H9 (cell line): Measurements from ENCODE around the gene MESD. TPM values are rescaled to one million over a fixed set of nuclear protein-coding genes. Genes with fewer than 3 reads are reported as not detected.

Experiments used
- DNase-seq: peaks from one replicate; pipeline ENCODE4 v3.0.0-alpha.2; 2017
- H2AFZ ChIP-seq: one replicate; pipeline ENCODE4 v1.6.1; 2013; ENCODE audit warnings: mild to moderate bottlenecking, low read length, control low read depth, moderate library complexity
- H2AK5ac ChIP-seq: 2 replicates; pipeline ENCODE4 v1.6.1; 2013; ENCODE audit warnings: low read length, control low read depth, mixed read lengths; ENCODE audit not compliant: insufficient read length
- H2BK120ac ChIP-seq: one replicate; pipeline ENCODE4 v1.6.1; 2013; ENCODE audit warnings: low read depth, mild to moderate bottlenecking, low read length, control low read depth, inconsistent platforms; ENCODE audit not compliant: poor library complexity, severe bottlenecking
- H2BK12ac ChIP-seq: 2 replicates; pipeline ENCODE4 v1.6.1; 2013; ENCODE audit warnings: low read length, control low read depth, mixed read lengths, low read depth; ENCODE audit not compliant: insufficient read length
- H2BK15ac ChIP-seq: 2 replicates; pipeline ENCODE4 v1.6.1; 2013; ENCODE audit warnings: low read depth, low read length, control low read depth
- H2BK20ac ChIP-seq: one replicate; pipeline ENCODE4 v1.6.1; 2013; ENCODE audit warnings: low read depth, mild to moderate bottlenecking, low read length, control low read depth, inconsistent platforms; ENCODE audit not compliant: poor library complexity, severe bottlenecking
- H2BK5ac ChIP-seq: 2 replicates; pipeline ENCODE4 v1.6.1; 2013; ENCODE audit warnings: low read length, control low read depth, mixed read lengths; ENCODE audit not compliant: insufficient read length
- H3K14ac ChIP-seq: 2 replicates; pipeline ENCODE4 v1.6.1; 2013; ENCODE audit warnings: low read length, control low read depth; ENCODE audit not compliant: insufficient read depth
- H3K18ac ChIP-seq: 2 replicates; pipeline ENCODE4 v1.6.1; 2013; ENCODE audit warnings: low read depth, mild to moderate bottlenecking, mixed read lengths, low read length, control low read depth; ENCODE audit not compliant: insufficient read length
- H3K23ac ChIP-seq: 2 replicates; pipeline ENCODE4 v1.6.1; 2013; ENCODE audit warnings: low read length, control low read depth, mixed read lengths, low read depth; ENCODE audit not compliant: insufficient read length
- H3K23me2 ChIP-seq: 2 replicates; pipeline ENCODE4 v1.6.1; 2013; ENCODE audit warnings: low read depth, mild to moderate bottlenecking, mixed read lengths, low read length, control low read depth; ENCODE audit not compliant: insufficient read length, poor library complexity, severe bottlenecking
- H3K27ac ChIP-seq: 2 replicates; pipeline ENCODE4 v1.5.1; 2013; ENCODE audit warnings: low read length, control low read depth, mixed read lengths, low read depth; ENCODE audit not compliant: insufficient read length
- H3K27me3 ChIP-seq: 2 replicates; pipeline ENCODE4 v1.6.1; 2013; ENCODE audit warnings: low read length, control low read depth, inconsistent platforms; ENCODE audit not compliant: insufficient read depth
- H3K4ac ChIP-seq: 2 replicates; pipeline ENCODE4 v1.6.1; 2013; ENCODE audit warnings: low read depth, mild to moderate bottlenecking, control low read depth, inconsistent platforms, low read length, moderate library complexity
- H3K4me1 ChIP-seq: 2 replicates; pipeline ENCODE4 v1.6.1; 2013; ENCODE audit warnings: low read length, control low read depth, inconsistent platforms; ENCODE audit not compliant: insufficient read depth
- H3K4me2 ChIP-seq: 2 replicates; pipeline ENCODE4 v1.6.1; 2013; ENCODE audit warnings: low read length, control low read depth, mixed read lengths; ENCODE audit not compliant: insufficient read length, insufficient read depth
- H3K56ac ChIP-seq: 2 replicates; pipeline ENCODE4 v1.6.1; 2013; ENCODE audit warnings: low read depth, mild to moderate bottlenecking, mixed read lengths, low read length, control low read depth; ENCODE audit not compliant: insufficient read length
- H3K79me1 ChIP-seq: 2 replicates; pipeline ENCODE4 v1.6.1; 2013; ENCODE audit warnings: low read depth, mild to moderate bottlenecking, moderate library complexity, low read length, control low read depth, inconsistent platforms; ENCODE audit not compliant: insufficient read depth, poor library complexity, severe bottlenecking
- H3K79me2 ChIP-seq: 2 replicates; pipeline ENCODE4 v1.6.1; 2013; ENCODE audit warnings: low read length, control low read depth, inconsistent platforms; ENCODE audit not compliant: insufficient read depth
- H3K9ac ChIP-seq: 2 replicates; pipeline ENCODE4 v1.6.1; 2013; ENCODE audit warnings: low read length, control low read depth, mixed read lengths; ENCODE audit not compliant: insufficient read length; ENCODE audit errors: extremely low read depth
- H3K9me3 ChIP-seq: one replicate; pipeline ENCODE4 v1.6.1; 2013; ENCODE audit warnings: low read depth, low read length, inconsistent platforms; ENCODE audit not compliant: control insufficient read depth
- H3T11ph ChIP-seq: one replicate; pipeline ENCODE4 v1.6.1; 2013; ENCODE audit warnings: mild to moderate bottlenecking, low read length, control low read depth, inconsistent platforms
- H4K20me1 ChIP-seq: one replicate; pipeline ENCODE4 v1.6.1; 2013; ENCODE audit not compliant: control insufficient read depth, insufficient read length, insufficient read depth
- H4K5ac ChIP-seq: 2 replicates; pipeline ENCODE4 v1.6.1; 2013; ENCODE audit warnings: low read depth, mild to moderate bottlenecking, mixed read lengths, low read length, control low read depth; ENCODE audit not compliant: insufficient read length
- H4K8ac ChIP-seq: replicated peaks from 2 replicates; pipeline ENCODE4 v1.6.1; 2013; ENCODE audit warnings: low read length, control low read depth, mixed read lengths, low read depth; ENCODE audit not compliant: insufficient read length
- H4K91ac ChIP-seq: 2 replicates; pipeline ENCODE4 v1.6.1; 2013; ENCODE audit warnings: low read depth, mild to moderate bottlenecking, moderate library complexity, mixed read lengths, low read length, control low read depth; ENCODE audit not compliant: insufficient read length
- H3K27ac Mint-ChIP-seq, 3 experiments: 2 replicates in 2 of 3; 3 replicates in 1 of 3; pipeline ENCODE4 v1.8.0; 2020 to 2021; ENCODE audit warnings: mixed read lengths in 3 of 3, mild to moderate bottlenecking in 1 of 3, moderate library complexity in 1 of 3
- H3K27me3 Mint-ChIP-seq: 2 replicates; pipeline ENCODE4 v1.8.0; 2021; ENCODE audit warnings: low read depth, mild to moderate bottlenecking, moderate library complexity, mixed read lengths
- H3K36me3 Mint-ChIP-seq, 3 experiments: 2 replicates in 2 of 3; 3 replicates in 1 of 3; pipeline ENCODE4 v1.8.0; 2020 to 2021; ENCODE audit warnings: low read depth in 3 of 3, mixed read lengths in 3 of 3; ENCODE audit not compliant: insufficient read depth in 1 of 3
- H3K4me1 Mint-ChIP-seq, 2 experiments: 2 replicates each; pipeline ENCODE4 v1.8.0; 2020; ENCODE audit warnings: mixed read lengths in 2 of 2
- H3K4me3 Mint-ChIP-seq, 2 experiments: 2 replicates in 1 of 2; 3 replicates in 1 of 2; pipeline ENCODE4 v1.8.0; 2020 to 2021; ENCODE audit warnings: mild to moderate bottlenecking in 2 of 2, mixed read lengths in 2 of 2, moderate library complexity in 1 of 2
- H3K9me3 Mint-ChIP-seq, 2 experiments: 2 replicates in 1 of 2; 3 replicates in 1 of 2; pipeline ENCODE4 v1.8.0; 2020; ENCODE audit warnings: mild to moderate bottlenecking in 2 of 2, mixed read lengths in 2 of 2, moderate library complexity in 1 of 2
- WGBS: extraction: QIAGEN DNeasy Blood & Tissue Kit; methylation state at CpG from one replicate; pipeline ENCODE4 v1.1.7; 2013; ENCODE audit warnings: missing lambda C conversion rate, low lambda C conversion rate, mixed read lengths; ENCODE audit not compliant: insufficient read length; ENCODE audit errors: extremely low coverage; 5-methylcytosine and 5-hydroxymethylcytosine counted together
- total RNA-seq: library from RNA; stranded (reverse); gene quantifications from 2 replicates; pipeline ENCODE4 v1.2.1, GENCODE V29; 2021
- TF ChIP-seq, protein P1 (sequence below): fragments of 200-600 bp; sonication (generic); conservative IDR thresholded peaks from 3 replicates; pipeline ENCODE4 v1.8.0; 2021; ENCODE audit warnings: antibody characterized with exemption, mild to moderate bottlenecking

MESD gene
- total RNA-seq, 1 experiment from 2014 or later: 29.1 TPM

DNA sequence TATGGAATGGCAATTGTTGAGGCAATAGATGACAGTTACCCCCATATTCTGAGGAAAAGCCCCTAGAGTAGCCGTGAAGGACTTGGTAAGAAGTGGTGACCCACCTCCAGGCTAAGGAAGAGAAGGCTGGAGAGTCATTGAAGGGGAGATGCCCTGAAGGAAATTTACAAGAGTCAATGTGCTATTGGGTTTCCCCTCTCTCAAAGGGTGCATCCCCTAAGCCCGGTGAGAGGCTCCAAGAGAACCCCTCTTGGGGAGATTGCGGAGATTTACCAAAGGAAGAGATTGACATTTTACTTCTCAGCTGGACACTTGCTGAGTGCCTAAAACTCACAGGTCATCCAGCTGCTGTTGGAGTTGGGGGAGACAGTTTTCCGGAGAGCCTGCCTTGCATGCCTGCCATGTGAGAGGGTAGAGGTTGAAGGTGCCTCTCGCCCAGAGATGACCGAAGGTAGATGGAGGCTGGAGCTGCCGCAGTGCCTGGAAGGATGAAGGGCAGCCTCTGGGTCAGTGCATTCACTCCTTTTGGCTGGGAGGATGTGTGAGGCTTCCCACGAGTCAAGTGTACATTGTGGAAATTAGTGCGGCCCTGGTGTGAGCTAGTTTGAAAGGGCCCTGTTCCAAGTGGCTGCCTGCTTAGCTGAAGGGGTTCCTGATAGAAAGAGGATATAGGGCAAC lies 30.7 kb downstream of the MESD start:
- Mint-ChIP-seq H3K4me1 (peaks cover 30 to 42% of the 10 kb centered on the region in 2 experiments), H3K36me3 (peaks cover 6 to 31% (median 27%) of the 10 kb centered on the region in 3 experiments; a peak in 6 of 7 replicates), H3K27ac (peak overlapping the region in 1 of 3 experiments; percentile 34; a peak in 1 of 7 replicates), H3K4me3 (no peak overlapping the region), H3K9me3 (no peaks in the 10 kb centered on the region; a peak in 1 of 5 replicates), H3K27me3 (no peaks in the 10 kb centered on the region)
- Histone ChIP-seq H4K91ac (no peak overlapping the region), H3K79me2 (0 out of 2 replicates have a peak, but pooled peaks cover 2% of the 10 kb centered on the region), H4K8ac (no peak overlapping the region), H3K9ac (no peak overlapping the region), H3K56ac (no peak overlapping the region), H3K23ac (no peak overlapping the region), H3K27me3 (no peaks in the 10 kb centered on the region), H2BK20ac (no peak overlapping the region), H3K4me1 (peaks cover 3% of the 10 kb centered on the region), H2AFZ (no peak overlapping the region), H3K79me1 (no peaks in the 10 kb centered on the region), H4K5ac (no peak overlapping the region), H2BK120ac (no peak overlapping the region), H2BK15ac (no peak overlapping the region), H3K23me2 (no peaks in the 10 kb centered on the region), H2BK12ac (no peak overlapping the region), H3K27ac (no peak overlapping the region), H3K4ac (no peak overlapping the region), H3K4me2 (no peak overlapping the region), H2BK5ac (no peak overlapping the region), H4K20me1 (no peaks in the 10 kb centered on the region), H3K9me3 (no peaks in the 10 kb centered on the region), H3K18ac (no peak overlapping the region), H2AK5ac (no peak overlapping the region), H3T11ph (no peak overlapping the region), H3K14ac (no peak overlapping the region; the same call in 1 of the 2 replicates)
- DNase-seq: no peak
- no CpG with 5 or more reads among the region's 9 CpGs for WGBS
- TF ChIP-seq, protein P1, sequence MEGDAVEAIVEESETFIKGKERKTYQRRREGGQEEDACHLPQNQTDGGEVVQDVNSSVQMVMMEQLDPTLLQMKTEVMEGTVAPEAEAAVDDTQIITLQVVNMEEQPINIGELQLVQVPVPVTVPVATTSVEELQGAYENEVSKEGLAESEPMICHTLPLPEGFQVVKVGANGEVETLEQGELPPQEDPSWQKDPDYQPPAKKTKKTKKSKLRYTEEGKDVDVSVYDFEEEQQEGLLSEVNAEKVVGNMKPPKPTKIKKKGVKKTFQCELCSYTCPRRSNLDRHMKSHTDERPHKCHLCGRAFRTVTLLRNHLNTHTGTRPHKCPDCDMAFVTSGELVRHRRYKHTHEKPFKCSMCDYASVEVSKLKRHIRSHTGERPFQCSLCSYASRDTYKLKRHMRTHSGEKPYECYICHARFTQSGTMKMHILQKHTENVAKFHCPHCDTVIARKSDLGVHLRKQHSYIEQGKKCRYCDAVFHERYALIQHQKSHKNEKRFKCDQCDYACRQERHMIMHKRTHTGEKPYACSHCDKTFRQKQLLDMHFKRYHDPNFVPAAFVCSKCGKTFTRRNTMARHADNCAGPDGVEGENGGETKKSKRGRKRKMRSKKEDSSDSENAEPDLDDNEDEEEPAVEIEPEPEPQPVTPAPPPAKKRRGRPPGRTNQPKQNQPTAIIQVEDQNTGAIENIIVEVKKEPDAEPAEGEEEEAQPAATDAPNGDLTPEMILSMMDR: no peak
